DND-41 (cell line): Measurements from ENCODE around the gene KLRD1.

Experiments used
- CTCF ChIP-seq: IDR thresholded peaks from 2 replicates; pipeline ENCODE4 v1.5.1; 2012; ENCODE audit warnings: borderline replicate concordance, low read length, moderate library complexity, mild to moderate bottlenecking; ENCODE audit not compliant: poor library complexity, severe bottlenecking; ENCODE audit errors: extremely low read depth
- EZH2 ChIP-seq: IDR thresholded peaks from 3 replicates; pipeline ENCODE4 v1.6.1; 2012; ENCODE audit warnings: borderline replicate concordance, low read depth, mild to moderate bottlenecking, moderate library complexity, low read length, inconsistent platforms; ENCODE audit not compliant: severe bottlenecking

DNA sequence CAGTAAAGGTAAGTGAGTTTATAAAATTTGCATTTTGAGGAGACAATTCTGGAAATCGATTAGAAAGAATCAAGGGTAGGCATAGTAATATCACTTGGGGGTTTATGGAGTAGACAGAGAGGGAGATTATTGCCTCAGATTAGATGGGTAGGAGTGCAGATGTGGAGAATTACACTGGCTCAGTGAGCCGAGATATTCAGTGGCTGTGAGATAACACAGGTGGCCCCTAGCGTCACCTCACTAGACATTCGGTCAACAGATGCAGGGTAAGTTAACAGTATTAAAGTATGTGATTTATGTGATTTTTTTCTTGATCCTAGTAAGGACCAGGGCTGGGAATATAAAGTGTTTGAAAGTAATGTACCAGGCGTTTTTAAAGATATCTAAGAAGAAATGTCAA lies 39.6 kb upstream of the KLRD1 start:
- TF ChIP-seq CTCF (no peak), EZH2 (no peak)
